Measurements from ENCODE around the gene PPIF.
"Not testable (repeated sequence)": the region's sequence is repeated elsewhere in the genome, so short reads cannot be mapped to it uniquely, and the experiment has no call there.

PPIF gene

GRCh38 chr10:79336276-79336675 is 11.0 kb upstream of the PPIF start:
- no peak for TF ChIP-seq CTCF (IDR thresholded peaks at IDR 0.05; ENCODE audit: extremely low read depth, insufficient read depth, missing control alignments)
- DNase-seq (ENCODE audit: low spot score): no peak
- in situ Hi-C loops (cut with MboI; ENCODE audit: low pct_unique_long_range_greater_than_20kb, low sequenced_read_pairs, unreplicated experiment): no loop called here

GRCh38 chr10:79336739-79337138 is 10.5 kb upstream of the PPIF start:
- TF ChIP-seq CTCF (IDR thresholded peaks at IDR 0.05; ENCODE audit: extremely low read depth, insufficient read depth, missing control alignments): no peak
- no peak for DNase-seq (ENCODE audit: low spot score)
- in situ Hi-C loops (cut with MboI; ENCODE audit: low pct_unique_long_range_greater_than_20kb, low sequenced_read_pairs, unreplicated experiment): no loop called here

GRCh38 chr10:79337783-79338469 is 9.3 kb upstream of the PPIF start:
- DNase-seq (ENCODE audit: low spot score); in situ Hi-C loops (cut with MboI; ENCODE audit: low pct_unique_long_range_greater_than_20kb, low sequenced_read_pairs, unreplicated experiment): not testable (repeated sequence)

GRCh38 chr10:79339266-79339665 is 8.0 kb upstream of the PPIF start:
- in situ Hi-C loops (cut with MboI; ENCODE audit: low pct_unique_long_range_greater_than_20kb, low sequenced_read_pairs, unreplicated experiment): no loop called here
- TF ChIP-seq CTCF (IDR thresholded peaks at IDR 0.05; ENCODE audit: extremely low read depth, insufficient read depth, missing control alignments): no peak
- DNase-seq (ENCODE audit: low spot score): no peak

GRCh38 chr10:79340646-79341244 is 6.5 kb upstream of the PPIF start:
- no peak for TF ChIP-seq CTCF (IDR thresholded peaks at IDR 0.05; ENCODE audit: extremely low read depth, insufficient read depth, missing control alignments)
- in situ Hi-C loops (cut with MboI; ENCODE audit: low pct_unique_long_range_greater_than_20kb, low sequenced_read_pairs, unreplicated experiment): no loop called here
- no peak for DNase-seq (ENCODE audit: low spot score)

DNA sequence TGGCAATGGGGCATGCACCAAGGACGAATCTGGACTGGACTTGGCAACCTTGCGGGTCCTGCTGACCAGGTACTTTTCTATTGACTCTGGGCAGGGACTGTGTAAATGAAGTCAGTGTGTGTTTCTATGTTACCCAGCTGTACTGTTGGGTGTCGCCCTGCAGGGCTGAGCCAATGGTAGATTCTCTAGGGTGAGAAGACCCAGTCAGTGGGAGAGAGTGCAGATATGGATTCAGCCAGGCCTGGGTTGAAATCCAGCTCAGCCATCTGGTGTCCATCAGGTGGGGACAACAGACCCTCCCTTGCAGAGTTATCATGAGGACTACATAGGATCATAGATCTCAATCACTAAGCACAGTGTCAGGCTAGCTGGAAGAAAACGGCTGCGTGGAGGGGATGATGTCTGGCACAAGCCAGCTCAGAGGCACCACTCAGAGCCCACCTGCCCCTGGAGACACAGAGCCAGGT is 4.9 kb upstream of the PPIF start:
- TF ChIP-seq CTCF (IDR thresholded peaks at IDR 0.05; ENCODE audit: extremely low read depth, insufficient read depth, missing control alignments): no peak

GRCh38 chr10:79342811-79343561 is 4.3 kb upstream of the PPIF start:
- in situ Hi-C loops (cut with MboI; ENCODE audit: low pct_unique_long_range_greater_than_20kb, low sequenced_read_pairs, unreplicated experiment): no loop called here
- no peak for DNase-seq (ENCODE audit: low spot score)
- no peak for TF ChIP-seq CTCF (IDR thresholded peaks at IDR 0.05; ENCODE audit: extremely low read depth, insufficient read depth, missing control alignments)

More for the DNA sequence above, 4.9 kb upstream of the PPIF start:
- DNase-seq (ENCODE audit: low spot score): no peak
- in situ Hi-C loops (cut with MboI; ENCODE audit: low pct_unique_long_range_greater_than_20kb, low sequenced_read_pairs, unreplicated experiment): no loop called here
